ENCODE measurements around the gene MN1.

DNA sequence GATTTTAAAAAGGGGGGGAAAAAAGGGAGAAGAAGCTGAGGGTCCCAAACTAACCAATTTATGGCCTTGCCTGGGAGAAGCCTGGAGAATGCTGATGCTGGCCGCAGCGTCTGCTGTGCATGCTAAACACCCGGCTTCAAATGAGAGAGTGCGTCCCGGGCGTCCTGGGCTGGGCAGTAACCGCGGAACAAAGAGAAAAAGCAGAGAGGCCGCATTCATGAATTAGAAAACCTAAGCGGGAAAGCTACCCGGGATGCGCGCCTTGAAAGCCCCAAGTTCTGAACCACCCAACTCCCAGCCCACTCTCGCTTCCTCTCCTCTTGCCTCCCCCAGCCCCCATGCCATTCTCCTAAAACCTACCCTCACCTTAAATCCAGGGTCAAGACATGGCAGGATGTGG lies 6.5 kb downstream of the MN1 start:
- TF ChIP-seq, protein P1, sequence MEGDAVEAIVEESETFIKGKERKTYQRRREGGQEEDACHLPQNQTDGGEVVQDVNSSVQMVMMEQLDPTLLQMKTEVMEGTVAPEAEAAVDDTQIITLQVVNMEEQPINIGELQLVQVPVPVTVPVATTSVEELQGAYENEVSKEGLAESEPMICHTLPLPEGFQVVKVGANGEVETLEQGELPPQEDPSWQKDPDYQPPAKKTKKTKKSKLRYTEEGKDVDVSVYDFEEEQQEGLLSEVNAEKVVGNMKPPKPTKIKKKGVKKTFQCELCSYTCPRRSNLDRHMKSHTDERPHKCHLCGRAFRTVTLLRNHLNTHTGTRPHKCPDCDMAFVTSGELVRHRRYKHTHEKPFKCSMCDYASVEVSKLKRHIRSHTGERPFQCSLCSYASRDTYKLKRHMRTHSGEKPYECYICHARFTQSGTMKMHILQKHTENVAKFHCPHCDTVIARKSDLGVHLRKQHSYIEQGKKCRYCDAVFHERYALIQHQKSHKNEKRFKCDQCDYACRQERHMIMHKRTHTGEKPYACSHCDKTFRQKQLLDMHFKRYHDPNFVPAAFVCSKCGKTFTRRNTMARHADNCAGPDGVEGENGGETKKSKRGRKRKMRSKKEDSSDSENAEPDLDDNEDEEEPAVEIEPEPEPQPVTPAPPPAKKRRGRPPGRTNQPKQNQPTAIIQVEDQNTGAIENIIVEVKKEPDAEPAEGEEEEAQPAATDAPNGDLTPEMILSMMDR (IDR thresholded peaks at IDR 0.05; ENCODE audit: low read depth, low read length): no peak
- TF ChIP-seq POLR2A (IDR thresholded peaks at IDR 0.05; ENCODE audit: extremely low read depth, insufficient read length) (no peak), MAX (IDR thresholded peaks at IDR 0.05; ENCODE audit: low read depth, low read length) (no peak)

All from NB4 (cell line).